ENCODE results near the gene FGGY. TPM values are rescaled to one million over a fixed set of nuclear protein-coding genes. Genes with fewer than 3 reads are reported as not detected.

FGGY gene
- total RNA-seq, 1 donor from 2014 or later = 32.5 TPM

DNA sequence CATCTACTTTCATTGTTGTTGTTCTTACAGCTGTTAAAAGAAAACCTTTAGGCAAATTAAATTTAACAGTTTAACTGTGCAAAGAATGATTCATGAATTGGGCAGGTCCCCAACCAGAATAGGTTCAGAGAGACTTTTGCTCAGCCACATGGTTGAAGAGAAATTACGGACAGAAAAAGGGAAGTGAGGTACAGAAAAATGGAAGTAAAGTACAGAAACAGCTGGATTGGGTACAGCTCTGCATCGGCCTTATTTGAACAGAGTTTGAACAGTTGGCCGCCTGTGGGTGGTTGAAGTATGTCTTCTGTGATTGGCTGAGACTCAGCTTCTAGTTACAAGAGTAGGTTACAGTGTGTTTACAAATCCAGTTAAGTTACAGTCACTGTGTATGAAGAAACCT is 210.1 kb downstream of the FGGY start:
- Mint-ChIP-seq H3K27me3 (ENCODE audit: insufficient read depth, low read depth) (no peaks in the 10 kb centered on the region), H3K4me3 (no peak overlapping the region), H3K36me3 (no peaks in the 10 kb centered on the region), H3K9me3 (no peaks in the 10 kb centered on the region), H3K4me1 (peaks cover 5% of the 10 kb centered on the region), H3K27ac (no peak overlapping the region)
- no peak overlapping the region for H3K4me2 ChIP-seq
- H3K9me3 ChIP-seq (ENCODE audit: low read depth) = no peaks in the 10 kb centered on the region
- H3K4me3 ChIP-seq = no peak overlapping the region
- no peaks in the 10 kb centered on the region for H3K36me3 ChIP-seq
- H4K20me1 ChIP-seq (ENCODE audit: low read depth) = no peaks in the 10 kb centered on the region
- no peak for TF ChIP-seq EZH2phosphoT487 (IDR thresholded peaks at IDR 0.05)
- TF ChIP-seq EZH2 (IDR thresholded peaks at IDR 0.05) = no peak
- TF ChIP-seq, protein P1, sequence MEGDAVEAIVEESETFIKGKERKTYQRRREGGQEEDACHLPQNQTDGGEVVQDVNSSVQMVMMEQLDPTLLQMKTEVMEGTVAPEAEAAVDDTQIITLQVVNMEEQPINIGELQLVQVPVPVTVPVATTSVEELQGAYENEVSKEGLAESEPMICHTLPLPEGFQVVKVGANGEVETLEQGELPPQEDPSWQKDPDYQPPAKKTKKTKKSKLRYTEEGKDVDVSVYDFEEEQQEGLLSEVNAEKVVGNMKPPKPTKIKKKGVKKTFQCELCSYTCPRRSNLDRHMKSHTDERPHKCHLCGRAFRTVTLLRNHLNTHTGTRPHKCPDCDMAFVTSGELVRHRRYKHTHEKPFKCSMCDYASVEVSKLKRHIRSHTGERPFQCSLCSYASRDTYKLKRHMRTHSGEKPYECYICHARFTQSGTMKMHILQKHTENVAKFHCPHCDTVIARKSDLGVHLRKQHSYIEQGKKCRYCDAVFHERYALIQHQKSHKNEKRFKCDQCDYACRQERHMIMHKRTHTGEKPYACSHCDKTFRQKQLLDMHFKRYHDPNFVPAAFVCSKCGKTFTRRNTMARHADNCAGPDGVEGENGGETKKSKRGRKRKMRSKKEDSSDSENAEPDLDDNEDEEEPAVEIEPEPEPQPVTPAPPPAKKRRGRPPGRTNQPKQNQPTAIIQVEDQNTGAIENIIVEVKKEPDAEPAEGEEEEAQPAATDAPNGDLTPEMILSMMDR (IDR thresholded peaks at IDR 0.05) = no peak
- no peak for DNase-seq (ENCODE audit: low spot score)
- H3K79me2 ChIP-seq (ENCODE audit: low read depth) = no peaks in the 10 kb centered on the region
- peaks cover 8% of the 10 kb centered on the region for H3K4me1 ChIP-seq
- H3K27me3 ChIP-seq = no peaks in the 10 kb centered on the region
- no peak overlapping the region for H3K9ac ChIP-seq
- no peak overlapping the region for H3K27ac ChIP-seq
- no peak overlapping the region for H2AFZ ChIP-seq (replicated peaks)
- no peaks in the 10 kb centered on the region for H3F3A ChIP-seq (ENCODE audit: low read depth)

- no peak overlapping the region for H3K4me3 Mint-ChIP-seq
- peaks cover 5% of the 10 kb centered on the region for H3K4me1 Mint-ChIP-seq
- no peak overlapping the region for H3K4me3 ChIP-seq
- H2AFZ ChIP-seq (replicated peaks) = no peak overlapping the region
- TF ChIP-seq EZH2 (IDR thresholded peaks at IDR 0.05) (no peak), EZH2phosphoT487 (IDR thresholded peaks at IDR 0.05) (no peak)
- TF ChIP-seq, protein P1 (IDR thresholded peaks at IDR 0.05) = no peak
- H3K9me3 ChIP-seq (ENCODE audit: low read depth) = no peaks in the 10 kb centered on the region
- H3F3A ChIP-seq (ENCODE audit: low read depth) = no peaks in the 10 kb centered on the region
- no peaks in the 10 kb centered on the region for H3K27me3 Mint-ChIP-seq (ENCODE audit: insufficient read depth, low read depth)
- H3K4me2 ChIP-seq = no peak overlapping the region
- peaks cover 8% of the 10 kb centered on the region for H3K4me1 ChIP-seq
- no peaks in the 10 kb centered on the region for H3K27me3 ChIP-seq
- no peak for DNase-seq (ENCODE audit: low spot score)
- no peak overlapping the region for H3K27ac Mint-ChIP-seq
- no peak overlapping the region for H3K27ac ChIP-seq
- H3K36me3 Mint-ChIP-seq = no peaks in the 10 kb centered on the region
- H3K36me3 ChIP-seq = no peaks in the 10 kb centered on the region
- H3K9ac ChIP-seq = no peak overlapping the region
- no peaks in the 10 kb centered on the region for H4K20me1 ChIP-seq (ENCODE audit: low read depth)
- no peaks in the 10 kb centered on the region for H3K9me3 Mint-ChIP-seq
- no peaks in the 10 kb centered on the region for H3K79me2 ChIP-seq (ENCODE audit: low read depth)
These were observed 212.5 kb downstream of the FGGY start for GRCh38 chr1:59509341-59509875.

DNA sequence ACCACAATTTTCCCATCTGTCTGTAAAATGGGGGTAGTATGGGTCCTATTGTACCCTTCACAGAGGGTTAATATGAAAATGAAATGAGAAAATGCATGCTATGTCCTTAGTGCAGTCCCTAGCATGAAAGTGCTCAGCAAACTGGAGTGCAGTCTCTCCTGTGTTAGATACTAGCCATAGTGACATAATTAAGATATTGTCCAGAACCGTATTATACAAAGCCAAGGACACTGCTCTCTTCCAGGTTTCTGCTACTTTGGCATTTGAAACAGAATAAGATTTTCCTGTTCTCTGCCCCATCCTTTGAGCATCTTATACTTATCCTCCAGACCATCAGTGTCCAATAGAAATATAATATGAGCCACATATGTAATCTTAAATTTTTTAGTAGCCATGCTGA is 213.4 kb downstream of the FGGY start:
- H2AFZ ChIP-seq (replicated peaks) = no peak overlapping the region
- no peaks in the 10 kb centered on the region for H3K79me2 ChIP-seq (ENCODE audit: low read depth)
- H3K9ac ChIP-seq = no peak overlapping the region
- TF ChIP-seq EZH2 (IDR thresholded peaks at IDR 0.05) = no peak
- TF ChIP-seq, protein P1 (IDR thresholded peaks at IDR 0.05) = no peak
- no peak for TF ChIP-seq EZH2phosphoT487 (IDR thresholded peaks at IDR 0.05)
- Mint-ChIP-seq H3K4me1 (peaks cover 5% of the 10 kb centered on the region), H3K27ac (no peak overlapping the region), H3K27me3 (ENCODE audit: insufficient read depth, low read depth) (peaks cover under 1% of the 10 kb centered on the region), H3K9me3 (no peaks in the 10 kb centered on the region), H3K4me3 (no peak overlapping the region), H3K36me3 (peaks cover 2% of the 10 kb centered on the region)
- no peak for DNase-seq (ENCODE audit: low spot score)
- H3K36me3 ChIP-seq = no peaks in the 10 kb centered on the region
- no peaks in the 10 kb centered on the region for H3K9me3 ChIP-seq (ENCODE audit: low read depth)
- peaks cover 8% of the 10 kb centered on the region for H3K4me1 ChIP-seq
- no peak overlapping the region for H3K4me2 ChIP-seq
- no peaks in the 10 kb centered on the region for H3F3A ChIP-seq (ENCODE audit: low read depth)
- H3K27ac ChIP-seq = no peak overlapping the region
- H3K4me3 ChIP-seq = no peak overlapping the region
- no peaks in the 10 kb centered on the region for H3K27me3 ChIP-seq
- no peaks in the 10 kb centered on the region for H4K20me1 ChIP-seq (ENCODE audit: low read depth)

Measured in neural progenitor cell (in vitro differentiated cells).